ENCODE results near the gene TRIM41.

GRCh38 chr5:181243564-181244343, 20.7 kb downstream of the TRIM41 start, which contains the start of gene RACK1:
- TF ChIP-seq POLR2A (IDR thresholded peaks at IDR 0.05; ENCODE audit: low read depth, low read length) (peak; percentile 99), TAF1 (IDR thresholded peaks at IDR 0.05; ENCODE audit: borderline replicate concordance, low read depth, low read length) (peak; percentile 100)

All from GM12892 (cell line).